ENCODE data around the gene TENM4.

Gene TENM4

DNA sequence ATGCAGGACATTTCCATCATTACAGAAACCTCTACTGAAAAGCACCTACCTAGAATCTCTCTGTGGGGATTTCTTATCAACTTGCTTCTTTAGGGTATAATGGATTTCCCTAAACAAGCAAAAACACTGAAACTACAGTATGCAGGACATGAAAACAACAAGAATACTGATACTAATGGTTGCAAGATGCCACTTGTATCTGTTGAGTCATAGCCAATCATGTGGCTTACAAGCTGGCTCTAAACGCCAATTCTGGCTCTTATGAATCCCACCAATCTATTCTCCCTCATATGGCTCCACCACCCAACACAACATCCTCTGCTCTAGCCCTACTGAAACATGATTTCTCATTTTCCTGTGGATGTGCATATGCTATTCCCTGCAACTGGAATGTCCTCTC is 22.6 kb downstream of the TENM4 start:
- DNase-seq, result no peak

DNA sequence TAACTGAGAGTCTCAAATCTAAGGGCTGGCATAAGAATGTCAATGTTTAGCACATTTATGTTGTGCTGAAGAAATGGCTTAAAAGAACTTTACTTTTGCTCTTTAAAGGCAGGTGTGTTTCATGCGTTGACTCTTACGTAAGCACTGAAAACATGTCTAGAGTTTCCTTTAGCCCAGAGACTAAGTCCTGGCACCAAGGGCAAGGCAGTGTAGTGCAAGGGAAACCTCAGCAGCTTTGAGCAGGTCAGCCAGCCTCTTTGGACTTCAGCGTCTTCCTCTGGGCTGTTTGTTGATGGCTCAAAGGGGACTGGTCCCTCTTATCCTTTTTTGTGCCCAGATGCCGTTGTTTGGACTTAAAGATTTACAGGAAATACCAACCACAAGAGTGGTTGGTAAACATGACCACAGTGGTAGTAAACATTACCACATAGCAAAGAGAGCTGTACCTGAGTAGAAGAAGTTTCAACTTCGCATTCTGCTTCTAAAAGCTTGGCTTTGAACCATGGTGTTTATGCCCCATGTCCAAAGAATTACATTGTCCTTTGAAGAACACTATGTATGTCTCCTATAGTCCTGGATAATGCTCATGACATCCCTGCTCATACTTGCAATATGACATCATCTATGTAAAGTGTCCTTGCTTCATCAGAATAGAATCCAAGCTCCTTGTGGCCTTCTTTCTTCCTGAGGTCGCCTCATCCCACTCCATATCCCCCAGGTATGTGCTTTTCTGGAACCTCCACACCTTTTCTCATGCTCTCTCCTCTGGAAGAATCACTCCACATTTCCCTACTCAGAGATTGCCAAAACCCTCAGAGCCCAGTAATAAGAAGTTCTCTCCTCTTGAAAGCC is 23.5 kb downstream of the TENM4 start:
- peak; percentile 41 for DNase-seq

DNA sequence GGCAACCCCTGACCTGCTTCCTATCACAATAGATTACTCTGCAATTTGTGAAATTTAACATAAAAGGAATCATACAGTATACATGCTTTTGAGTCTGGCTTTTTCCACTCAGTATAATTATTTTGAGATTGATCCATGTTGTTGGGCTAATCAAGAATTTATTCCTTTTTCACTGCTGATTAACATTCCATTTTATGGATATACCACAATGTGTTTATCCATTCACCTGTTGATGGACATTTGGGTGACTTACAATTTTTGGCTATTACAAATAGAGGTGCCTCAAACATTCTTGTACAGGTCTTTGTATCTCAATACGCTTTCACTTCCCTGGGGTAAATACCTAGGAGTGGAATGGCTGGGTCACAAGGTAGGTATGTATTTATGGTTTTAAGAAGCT is 24.9 kb downstream of the TENM4 start:
- DNase-seq, result no peak

DNA sequence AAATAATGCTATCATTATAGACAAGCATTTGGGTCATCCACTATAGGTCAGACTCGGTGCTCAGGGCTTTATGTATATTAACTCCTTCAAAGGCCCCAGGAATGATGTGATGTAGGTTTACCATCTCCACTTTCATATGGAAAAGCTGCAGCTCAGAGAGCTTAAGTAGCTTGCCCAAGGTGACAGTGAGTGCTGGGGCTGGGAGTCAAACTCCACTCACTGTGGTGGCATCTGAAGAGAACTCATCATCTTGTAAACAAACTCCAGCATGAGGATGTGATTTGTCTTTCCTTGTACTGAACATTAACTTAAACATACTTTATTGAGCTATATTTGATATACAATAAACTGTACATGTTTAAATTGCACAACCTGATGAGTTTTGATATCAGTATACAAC is 25.4 kb downstream of the TENM4 start:
- DNase-seq, result no peak

DNA sequence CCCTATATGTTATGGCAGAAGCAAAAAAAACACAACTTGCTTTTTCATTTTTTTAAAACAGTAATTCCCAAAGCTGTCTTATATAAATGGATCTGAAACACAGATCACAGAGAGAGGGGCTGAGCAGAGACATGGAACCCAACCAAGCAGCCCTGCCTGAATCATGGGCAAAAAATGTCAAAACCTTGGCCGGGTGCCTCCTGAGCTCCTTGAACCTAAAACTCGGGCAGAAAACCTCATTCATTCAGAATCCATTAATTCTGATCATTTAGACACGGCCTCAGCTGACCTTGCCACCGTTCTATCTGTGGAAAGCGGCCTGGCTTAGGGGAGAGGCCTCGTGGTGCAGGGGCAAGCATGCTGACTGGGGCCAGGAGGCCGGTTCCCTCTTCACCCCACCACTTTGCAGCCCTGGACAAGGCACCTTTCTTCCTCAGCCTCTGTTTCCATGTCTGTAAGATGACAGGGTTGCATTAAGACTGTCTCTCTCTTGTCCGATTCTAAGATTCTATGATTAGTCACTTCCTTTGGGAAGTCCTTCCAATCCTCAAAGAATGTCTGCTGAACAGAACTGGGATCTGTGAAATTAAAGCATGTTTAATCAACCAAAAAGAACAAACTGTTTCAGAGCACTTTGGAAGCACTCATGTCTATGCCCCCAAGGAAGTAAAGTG is 26.0 kb downstream of the TENM4 start:
- peak; percentile 89 for DNase-seq

DNA sequence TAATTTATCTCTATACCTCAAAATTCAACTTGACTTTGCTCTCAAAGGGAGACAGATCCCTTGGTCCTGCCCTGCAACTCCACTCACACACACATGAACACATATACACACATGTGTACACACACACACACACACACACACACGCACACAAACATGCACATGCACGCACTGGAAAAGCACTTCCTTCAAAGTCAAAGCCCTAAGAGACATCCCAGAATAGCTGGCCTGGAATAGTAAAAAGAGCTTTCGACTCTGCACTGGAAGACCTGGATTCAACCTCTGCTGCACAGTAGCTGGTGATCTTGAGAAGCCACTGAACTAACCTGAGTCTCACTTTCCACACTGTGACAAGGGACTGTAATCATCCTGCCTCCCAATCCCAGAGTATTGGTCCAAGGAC is 26.8 kb downstream of the TENM4 start:
- no peak for DNase-seq

DNA sequence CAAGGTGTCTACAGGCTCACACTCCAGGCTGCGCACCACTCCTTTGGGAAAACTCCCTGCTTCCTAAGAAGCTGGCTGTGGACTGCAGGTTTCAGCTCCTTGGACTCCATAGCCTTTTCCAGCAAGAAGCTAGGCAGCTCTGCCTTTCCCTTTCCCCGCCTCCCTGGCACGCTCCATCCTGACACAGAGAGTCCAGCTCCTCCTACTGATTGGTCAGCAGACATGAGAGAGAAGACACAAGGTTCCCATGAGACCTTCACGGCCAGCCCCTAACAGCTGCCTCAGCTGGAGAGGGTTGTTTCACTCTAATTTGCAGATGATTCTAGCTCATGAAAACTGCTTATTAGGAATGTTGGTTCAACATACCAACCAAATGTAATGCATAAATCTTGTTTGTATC is 27.6 kb downstream of the TENM4 start:
- peak; percentile 96 for DNase-seq

DNA sequence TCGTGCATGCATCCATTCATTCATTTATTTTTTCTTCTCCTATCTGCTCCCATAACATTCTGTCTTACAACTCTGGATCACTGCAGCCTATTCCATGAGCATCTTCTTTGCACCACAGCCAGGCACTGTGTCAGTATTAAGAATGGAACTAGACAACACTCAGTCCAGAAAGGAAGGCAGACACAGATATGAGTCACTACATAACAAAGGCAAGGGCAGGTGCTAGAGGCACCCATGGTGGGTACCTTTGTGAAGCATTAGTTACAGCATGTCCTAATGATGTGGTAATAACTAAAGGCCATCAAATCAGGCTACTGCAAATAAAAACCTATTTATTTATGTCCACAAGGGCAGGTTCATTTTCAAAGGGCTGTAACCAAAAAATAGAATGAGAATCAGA is 28.1 kb downstream of the TENM4 start:
- DNase-seq, result no peak

DNA sequence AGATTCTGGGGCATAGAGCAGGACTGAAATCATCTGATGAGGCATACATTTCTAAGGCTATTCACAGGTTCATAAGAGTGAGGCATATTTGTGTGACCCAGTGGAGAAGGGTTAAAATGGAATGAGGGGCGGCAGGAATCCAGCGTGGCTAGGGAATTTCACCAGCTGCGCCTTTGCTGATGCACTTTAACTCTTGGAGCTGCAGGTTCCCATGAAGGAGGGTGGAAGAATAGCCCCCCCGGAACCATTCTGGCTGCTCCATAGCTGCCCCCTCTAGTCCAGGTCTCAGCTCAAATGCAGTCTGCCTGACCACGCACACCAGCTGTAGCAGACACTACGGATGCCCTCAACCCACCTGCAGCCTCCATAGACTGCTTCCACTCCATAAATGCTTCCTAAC is 31.5 kb downstream of the TENM4 start:
- no peak for DNase-seq

DNA sequence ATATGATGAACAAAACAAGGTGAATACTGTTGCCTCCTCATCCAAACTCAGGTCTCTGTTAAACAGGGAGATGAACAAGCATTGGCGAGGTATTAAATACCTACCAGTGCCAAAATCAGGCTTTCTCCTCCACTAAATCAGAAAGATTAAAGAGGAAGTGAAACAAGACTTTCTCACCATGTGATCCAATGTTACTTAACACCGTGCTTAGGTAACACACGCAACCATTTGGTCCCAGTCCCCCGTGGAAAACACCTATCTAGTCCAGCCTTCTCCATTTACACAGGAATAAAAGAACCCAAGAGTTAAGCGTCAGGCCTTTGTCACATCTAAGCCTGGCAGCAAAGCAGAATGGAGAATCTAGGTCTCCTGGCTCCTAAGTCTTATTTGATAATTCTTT is 34.5 kb downstream of the TENM4 start:
- DNase-seq, result no peak

DNA sequence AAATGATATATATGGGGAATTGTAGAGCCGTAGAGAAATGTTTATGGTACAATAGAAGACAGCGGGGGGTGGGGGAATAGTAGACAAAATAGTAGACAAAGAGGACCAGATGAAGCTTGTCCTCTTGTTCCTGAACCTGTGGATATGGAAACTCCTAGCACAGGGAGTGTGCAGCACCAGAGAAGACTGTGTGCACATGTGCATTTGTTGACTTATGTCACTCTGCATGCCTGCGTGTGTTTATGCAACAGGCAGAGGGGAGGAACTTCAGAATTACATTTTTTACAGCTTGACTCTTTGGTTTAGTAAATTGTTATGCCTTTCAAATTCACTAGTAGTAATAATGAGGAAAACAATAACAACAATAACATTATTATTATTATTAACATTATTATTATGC is 36.0 kb downstream of the TENM4 start:
- no peak for DNase-seq

DNA sequence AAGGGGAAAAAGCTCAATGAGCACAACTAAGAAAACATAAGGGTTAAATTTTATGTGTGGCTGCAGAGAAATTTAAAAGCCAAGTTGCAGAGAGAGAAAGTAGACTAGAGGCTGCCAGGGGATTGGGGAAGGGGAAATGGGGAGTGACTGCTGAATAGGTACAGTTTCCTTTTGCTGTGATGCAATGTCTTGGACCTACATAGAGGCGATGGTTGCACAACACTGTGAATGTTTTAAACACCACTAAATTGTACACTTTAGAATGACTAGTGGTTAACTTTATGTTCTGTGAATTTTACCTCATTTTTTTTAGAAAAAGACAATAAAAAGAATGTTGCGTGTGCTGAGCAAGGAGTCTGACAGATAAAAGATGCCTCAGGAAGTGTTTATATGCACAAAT is 36.5 kb downstream of the TENM4 start:
- no peak for DNase-seq

DNA sequence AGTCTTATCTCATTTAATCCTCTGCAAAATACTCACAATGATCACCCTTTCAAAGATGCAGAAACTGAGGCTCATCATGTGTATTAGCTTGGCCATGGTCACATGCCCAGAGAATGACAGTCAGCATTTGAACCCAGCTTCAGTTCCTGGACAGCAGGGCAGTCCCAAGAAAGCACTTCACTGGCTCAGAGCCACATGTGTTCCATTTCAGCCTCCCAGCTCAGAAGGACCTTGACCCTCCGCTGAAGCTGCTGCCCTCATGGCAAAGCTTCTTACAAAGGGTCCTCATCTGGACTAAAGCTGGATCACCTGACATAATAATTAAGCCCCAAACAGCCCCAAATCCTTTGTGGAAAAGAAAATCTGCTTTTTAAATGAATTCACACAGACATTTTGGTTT is 37.0 kb downstream of the TENM4 start:
- DNase-seq, result no peak

DNA sequence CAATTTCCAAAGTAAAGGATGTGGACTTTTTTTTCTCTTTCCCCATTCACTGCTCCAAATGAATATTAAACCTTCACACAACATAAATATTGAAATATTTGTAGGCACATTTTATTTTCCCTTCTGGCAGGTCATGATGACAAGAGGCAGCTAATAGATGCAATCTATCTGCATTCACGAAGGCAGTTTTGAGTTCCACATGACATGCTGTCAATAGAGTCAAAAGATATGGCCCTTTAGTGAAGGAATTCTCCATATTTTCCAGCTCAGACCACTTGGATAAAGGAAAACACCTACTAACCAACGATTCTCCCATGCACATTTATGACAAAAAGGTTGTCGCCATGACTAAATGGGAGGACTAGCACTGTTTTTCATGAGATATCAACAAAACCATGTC is 37.9 kb downstream of the TENM4 start:
- no peak for DNase-seq

DNA sequence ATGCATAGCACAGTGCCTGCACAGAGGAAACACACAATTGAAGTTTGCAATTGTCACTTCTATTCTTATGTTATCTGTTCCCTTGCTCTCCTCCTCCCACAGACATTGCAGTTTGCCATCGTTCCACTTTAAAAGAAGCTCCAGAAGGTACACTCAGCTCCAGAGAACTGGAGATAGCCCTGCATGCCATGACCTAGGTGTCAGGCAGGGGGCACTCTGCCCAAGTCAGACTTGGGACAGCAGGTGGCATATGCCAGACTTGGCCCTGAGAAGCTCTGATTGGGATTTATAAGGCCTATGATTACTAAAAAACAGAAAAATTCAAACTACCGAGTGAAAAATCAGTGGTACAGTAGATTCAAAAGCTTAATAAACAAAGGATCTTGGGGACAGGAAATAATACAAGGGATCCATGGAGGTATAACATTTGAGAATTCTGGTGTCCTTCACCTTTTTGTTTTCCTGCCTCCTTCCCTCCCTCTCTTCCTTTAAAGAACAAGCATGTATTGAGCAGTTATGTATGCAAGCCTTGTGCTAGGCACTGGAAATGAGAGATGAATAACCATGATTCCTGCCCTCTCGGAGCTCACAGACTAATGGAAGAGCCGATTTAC is 40.0 kb downstream of the TENM4 start:
- DNase-seq, result peak; percentile 38

DNA sequence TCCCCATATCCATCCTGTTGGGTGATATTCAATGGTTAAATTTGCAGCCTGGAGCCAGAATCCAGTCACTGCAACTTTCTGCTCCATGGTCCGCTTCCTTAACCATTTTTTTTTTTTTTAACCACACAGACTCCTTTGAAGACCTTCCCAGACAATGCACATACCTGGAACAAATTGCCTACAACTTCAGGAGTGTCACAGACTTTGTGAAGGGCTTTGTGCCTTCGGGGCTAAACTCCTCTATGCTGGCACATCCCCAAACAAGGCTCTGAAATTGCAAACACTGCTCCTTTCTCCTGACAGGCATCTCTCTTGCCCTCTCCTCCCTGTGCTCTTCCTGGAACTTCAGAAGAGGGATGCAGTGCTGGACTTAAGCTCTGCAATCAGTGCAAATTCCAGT is 40.6 kb downstream of the TENM4 start:
- DNase-seq, result no peak

DNA sequence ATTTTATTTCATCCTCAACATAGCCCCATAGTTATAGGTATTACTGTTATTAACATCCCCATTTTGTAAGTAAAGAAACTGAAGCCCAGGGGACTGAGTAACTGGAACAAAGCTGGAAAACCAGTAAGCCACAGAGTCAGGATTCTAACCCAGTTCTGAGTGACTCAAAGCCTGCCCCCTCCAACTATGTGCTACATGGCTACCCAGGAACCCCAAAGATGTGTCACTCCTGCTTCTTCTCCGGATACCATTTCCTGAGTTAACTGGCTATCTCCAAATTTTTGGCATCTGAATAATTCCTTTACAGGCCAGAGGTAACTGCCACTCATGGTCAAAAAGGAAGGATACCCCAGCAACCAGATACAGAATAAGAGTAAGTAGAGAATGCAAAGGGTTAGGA is 43.6 kb downstream of the TENM4 start:
- peak; percentile 45 for DNase-seq

DNA sequence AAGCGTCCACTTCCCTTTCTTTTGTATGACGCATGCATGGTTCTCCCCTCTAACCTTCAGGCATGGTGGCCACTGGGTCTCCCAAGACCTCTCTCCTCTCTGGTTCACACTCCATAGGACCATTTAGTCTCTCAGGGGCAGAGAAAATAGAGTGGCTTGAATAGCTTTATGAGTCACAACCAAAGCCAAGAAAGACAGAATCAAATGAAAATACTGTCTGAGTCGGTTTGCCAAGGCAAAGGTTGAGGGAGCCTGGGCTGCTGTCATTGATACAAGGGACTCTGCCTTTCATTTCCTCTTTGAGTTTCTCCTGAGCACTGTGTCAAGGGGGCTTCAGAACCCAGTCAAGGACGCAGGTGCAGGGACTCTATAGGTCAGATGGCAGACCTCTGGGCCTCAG is 44.2 kb downstream of the TENM4 start:
- no peak for DNase-seq

DNA sequence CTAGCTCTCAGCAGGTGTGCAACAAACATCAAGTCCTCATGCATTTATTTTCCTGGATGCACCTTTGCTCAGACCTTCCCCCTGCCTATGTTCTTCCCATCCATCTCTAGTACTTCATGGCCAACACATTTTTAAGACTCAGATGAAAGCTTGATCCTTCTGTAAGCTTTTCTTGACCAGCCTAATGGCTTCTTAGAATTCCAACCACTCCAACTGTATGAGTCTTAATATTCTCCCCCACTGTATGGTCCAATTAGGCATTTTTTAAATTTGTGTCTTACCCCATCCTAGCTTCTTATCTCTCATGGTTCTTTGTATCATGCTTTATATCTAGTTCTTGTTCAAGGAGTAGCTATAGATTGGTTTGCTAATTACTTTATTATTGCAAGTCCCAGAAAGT is 44.8 kb downstream of the TENM4 start:
- DNase-seq, result no peak

DNA sequence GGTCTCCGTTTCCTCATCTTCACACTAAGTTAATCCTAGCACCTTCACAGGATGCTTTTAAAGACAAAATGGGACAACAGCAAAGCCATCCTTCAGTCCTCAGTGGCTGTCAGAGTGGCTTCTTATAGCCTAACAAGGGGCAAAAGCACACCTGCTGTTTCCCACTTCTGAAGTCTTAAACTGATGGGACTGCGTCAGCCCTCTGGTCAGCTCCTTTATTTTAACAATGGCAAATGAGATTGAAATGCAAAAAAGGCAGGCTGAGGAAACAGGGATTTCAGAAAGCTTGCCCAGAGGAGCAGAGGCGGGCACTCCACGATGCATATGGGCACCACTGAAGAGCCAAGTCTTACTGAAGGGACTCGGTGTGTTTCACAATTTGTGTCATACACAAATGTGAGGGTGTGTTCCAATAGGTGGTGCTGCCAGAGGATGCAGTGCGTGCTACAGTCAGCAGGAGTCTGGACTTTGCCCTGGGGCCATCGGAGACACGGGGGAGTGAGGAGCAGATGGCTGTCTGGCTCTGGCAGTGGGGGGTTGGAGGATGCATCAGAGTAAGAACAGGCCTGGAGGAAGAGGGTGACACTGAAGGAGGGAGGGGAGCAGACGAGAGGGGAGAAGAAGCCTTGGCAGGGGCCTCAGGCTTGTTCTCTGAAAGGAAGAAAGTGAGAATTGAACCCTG is 47.3 kb downstream of the TENM4 start:
- DNase-seq, result no peak

DNA sequence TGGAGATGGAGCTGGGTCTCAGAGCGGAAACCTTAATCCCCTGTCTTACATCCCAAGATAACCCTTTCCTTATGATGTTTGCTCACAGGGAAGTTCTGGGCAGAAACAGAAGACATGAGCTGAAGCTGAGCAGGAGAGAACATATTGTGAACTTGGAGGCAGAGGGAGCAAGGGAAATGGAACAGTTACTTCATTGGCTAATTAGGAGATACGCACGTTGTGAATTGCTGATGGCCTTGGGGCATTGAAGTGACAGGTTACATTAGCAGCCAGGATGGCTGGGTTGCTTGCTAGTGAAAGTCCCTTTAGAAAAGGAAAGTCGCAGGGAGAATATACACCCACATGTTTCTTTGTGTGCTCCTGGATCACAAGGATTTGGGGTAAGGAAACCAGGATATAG is 48.7 kb downstream of the TENM4 start:
- DNase-seq, result no peak

DNA sequence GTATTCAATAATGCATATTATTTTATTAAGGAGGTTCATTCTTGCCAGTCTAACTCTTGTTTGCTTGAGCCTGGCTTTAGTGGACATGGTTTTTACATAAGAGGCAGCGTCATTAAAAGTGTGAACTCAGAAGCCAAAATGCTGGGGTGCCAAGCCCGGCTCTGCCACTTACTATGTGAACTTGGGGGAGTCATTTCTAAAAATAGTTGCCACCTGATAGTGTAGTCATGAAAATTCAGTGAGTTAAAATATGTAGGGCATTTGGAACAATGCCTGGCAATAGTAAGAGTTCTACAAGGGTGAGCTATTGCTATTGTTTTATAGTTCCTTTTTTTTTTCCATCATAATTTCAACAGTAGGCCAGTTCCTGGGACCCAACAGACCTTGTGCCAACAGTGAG is 49.9 kb downstream of the TENM4 start:
- no peak for DNase-seq

DNA sequence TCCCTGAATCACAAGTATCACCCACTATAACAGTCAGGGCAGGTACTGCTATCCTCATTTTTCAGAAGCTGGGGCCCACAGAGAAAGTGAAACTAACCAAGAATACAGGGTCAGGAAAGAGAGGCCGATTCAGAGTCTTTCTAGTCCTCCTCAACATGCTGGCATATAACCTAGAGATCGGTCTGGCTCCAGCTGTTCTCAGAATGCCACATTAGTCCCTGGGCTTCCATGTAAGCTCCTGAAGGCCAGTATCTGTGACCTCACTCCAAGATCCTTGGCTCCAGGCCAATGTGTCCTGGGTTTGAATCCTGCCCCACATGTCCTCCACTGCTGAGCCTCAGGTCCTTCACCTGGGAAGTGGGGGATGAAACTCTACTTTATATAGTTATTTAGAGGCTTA is 50.4 kb downstream of the TENM4 start:
- no peak for DNase-seq
